CD4-positive, alpha-beta T cell treated with Interleukin-15 for 4 hours (primary cell): ENCODE results near the gene THOC3.
A peak's percentile ranks its signal among the peaks of the same experiment; 100 is the strongest.
"Not testable (repeated sequence)": the region's sequence is repeated elsewhere in the genome, so short reads cannot be mapped to it uniquely, and the experiment has no call there.

Experiments used
- DNase-seq: peaks from one replicate; pipeline ENCODE4 v3.0.0-alpha.2; 2020; ENCODE audit warnings: low spot score

THOC3 gene

GRCh38 chr5:175967471-175968372 is at the start of gene THOC3:
TSS of gene THOC3 (minus strand) at chr5:175968315. CDS start at chr5:175968208, 107 bp downstream.
- DNase-seq, result peak; percentile 84

GRCh38 chr5:176017324-176017723 is 49.2 kb upstream of the THOC3 start:
- peak; percentile 60 for DNase-seq

GRCh38 chr5:176014360-176014759 is 46.2 kb upstream of the THOC3 start:
- not testable (repeated sequence) for DNase-seq

GRCh38 chr5:176011088-176011487 is 43.0 kb upstream of the THOC3 start:
- DNase-seq, result not testable (repeated sequence)

- DNase-seq, result not testable (repeated sequence)
Measured at GRCh38 chr5:176010202-176010601, 42.1 kb upstream of the THOC3 start.

GRCh38 chr5:176007220-176007619 is 39.1 kb upstream of the THOC3 start:
- DNase-seq, result not testable (repeated sequence)

- DNase-seq, result not testable (repeated sequence)
Measured at GRCh38 chr5:176006819-176007218, 38.7 kb upstream of the THOC3 start.

- DNase-seq, result not testable (repeated sequence)
Measured at GRCh38 chr5:175997979-175998378, 29.9 kb upstream of the THOC3 start.

GRCh38 chr5:175997495-175997894 is 29.4 kb upstream of the THOC3 start:
- DNase-seq, result not testable (repeated sequence)

- not testable (repeated sequence) for DNase-seq
Measured at GRCh38 chr5:175996791-175997190, 28.7 kb upstream of the THOC3 start.

- DNase-seq, result not testable (repeated sequence)
Measured at GRCh38 chr5:175995506-175995905, 27.4 kb upstream of the THOC3 start.

- DNase-seq, result not testable (repeated sequence)
Measured at GRCh38 chr5:175979371-175979995, 11.4 kb upstream of the THOC3 start.

GRCh38 chr5:175968381-175968780 is 266 bp upstream of the THOC3 start:
- not testable (repeated sequence) for DNase-seq

- DNase-seq, result not testable (repeated sequence)
Measured at GRCh38 chr5:175962329-175962728, 5.8 kb downstream of the THOC3 start.

- DNase-seq, result not testable (repeated sequence)
Measured at GRCh38 chr5:175960228-175960627, 7.9 kb downstream of the THOC3 start.

GRCh38 chr5:175958515-175958914 is 9.6 kb downstream of the THOC3 start:
- not testable (repeated sequence) for DNase-seq

GRCh38 chr5:175954107-175954506 is 14.0 kb downstream of the THOC3 start:
- DNase-seq, result not testable (repeated sequence)

- DNase-seq, result not testable (repeated sequence)
Measured at GRCh38 chr5:175952810-175953209, 15.3 kb downstream of the THOC3 start.

- not testable (repeated sequence) for DNase-seq
Measured at GRCh38 chr5:175951339-175951969, 16.7 kb downstream of the THOC3 start.

- DNase-seq, result not testable (repeated sequence)
Measured at GRCh38 chr5:175948329-175949108, 19.6 kb downstream of the THOC3 start.

- DNase-seq, result not testable (repeated sequence)
Measured at GRCh38 chr5:175943253-175943652, 24.9 kb downstream of the THOC3 start.

GRCh38 chr5:175940632-175941031 is 27.5 kb downstream of the THOC3 start:
- DNase-seq, result not testable (repeated sequence)
